HUES64 (cell line): ENCODE measurements around the gene FARP2.
A peak's percentile ranks its signal among the peaks of the same experiment; 100 is the strongest.
"Not testable (repeated sequence)": the region's sequence is repeated elsewhere in the genome, so short reads cannot be mapped to it uniquely, and the experiment has no call there.

Experiments
- H3K27ac ChIP-seq: 2 replicates; pipeline ENCODE4 v1.7.0; 2013; ENCODE audit warnings: low read depth, low read length, inconsistent platforms
- H3K27me3 ChIP-seq: 2 replicates; pipeline ENCODE4 v1.6.1; 2013; ENCODE audit warnings: mild to moderate bottlenecking, low read length; ENCODE audit not compliant: insufficient read depth
- H3K36me3 ChIP-seq: 2 replicates; pipeline ENCODE4 v1.6.1; 2013; ENCODE audit warnings: mild to moderate bottlenecking, low read length; ENCODE audit not compliant: insufficient read depth
- H3K4me1 ChIP-seq: 2 replicates; pipeline ENCODE4 v1.6.1; 2013; ENCODE audit warnings: mild to moderate bottlenecking, low read length, moderate library complexity; ENCODE audit not compliant: insufficient read depth
- H3K4me3 ChIP-seq: 2 replicates; pipeline ENCODE4 v1.5.1; 2013; ENCODE audit warnings: mild to moderate bottlenecking, low read length, moderate library complexity
- H3K9ac ChIP-seq: 2 replicates; pipeline ENCODE4 v1.6.1; 2013; ENCODE audit warnings: mild to moderate bottlenecking, low read depth, low read length
- H3K9me3 ChIP-seq: 2 replicates; pipeline ENCODE4 v1.6.1; 2013; ENCODE audit warnings: low read depth, low read length; ENCODE audit not compliant: insufficient read depth
- WGBS: fragments of 150-250, 120-280 bp; methylation state at CpG from one replicate; pipeline ENCODE4 v1.1.7; 2013; ENCODE audit warnings: missing lambda C conversion rate; 5-methylcytosine and 5-hydroxymethylcytosine counted together

Gene FARP2

GRCh38 chr2:241315093-241315878, 40.8 kb upstream of the FARP2 start, which contains the start of gene HDLBP:
Gene HDLBP, minus strand, starts transcription at chr2:241315672. Its CDS starts 48,803 bp downstream, at chr2:241266869.
- Histone ChIP-seq H3K36me3 (peaks cover 19% of the 10 kb centered on the region; the same call in 1 of the 2 replicates), H3K4me1 (peaks cover 33% of the 10 kb centered on the region), H3K9ac (peak within 1 kb of the TSS; percentile 100), H3K4me3 (peak within 1 kb of the TSS; percentile 95), H3K9me3 (no peaks in the 10 kb centered on the region), H3K27ac (peak within 1 kb of the TSS; percentile 99), H3K27me3 (no peaks in the 10 kb centered on the region)
- WGBS = under 1% methylated on average over 72 of the region's 73 CpGs

- H3K9ac ChIP-seq = peak within 1 kb of the TSS; percentile 100
- H3K27ac ChIP-seq = peak within 1 kb of the TSS; percentile 99
- peaks cover 19% of the 10 kb centered on the region; the same call in 1 of the 2 replicates for H3K36me3 ChIP-seq
- peaks cover 38% of the 10 kb centered on the region for H3K4me1 ChIP-seq
- WGBS = under 1% methylated on average over 75 of the region's 75 CpGs
- H3K9me3 ChIP-seq = no peaks in the 10 kb centered on the region
- H3K27me3 ChIP-seq = no peaks in the 10 kb centered on the region
- H3K4me3 ChIP-seq = peak within 1 kb of the TSS; percentile 95
Measured at GRCh38 chr2:241315879-241316631, 40.0 kb upstream of the FARP2 start, which contains the start of gene SEPTIN2. Gene SEPTIN2, plus strand, starts transcription at chr2:241315925. Its CDS starts 8,308 bp downstream, at chr2:241324233.

GRCh38 chr2:241316825-241317224, 39.3 kb upstream of the FARP2 start:
- Histone ChIP-seq H3K4me1 (peaks cover 44% of the 10 kb centered on the region), H3K36me3 (peaks cover 19% of the 10 kb centered on the region; the same call in 1 of the 2 replicates), H3K9me3 (no peaks in the 10 kb centered on the region), H3K27me3 (no peaks in the 10 kb centered on the region), H3K4me3 (peak overlapping the region; percentile 95), H3K27ac (peak overlapping the region; percentile 90), H3K9ac (peak overlapping the region; percentile 97)
- WGBS = 24% methylated on average over 4 of the region's 4 CpGs

- 70% methylated on average over 4 of the region's 4 CpGs for WGBS
Measured at GRCh38 chr2:241317391-241317790, 38.7 kb upstream of the FARP2 start.

GRCh38 chr2:241318830-241319229, 37.3 kb upstream of the FARP2 start:
- H3K9ac ChIP-seq, H3K27me3 ChIP-seq, H3K9me3 ChIP-seq, H3K27ac ChIP-seq: not testable (repeated sequence)
- peak overlapping the region; percentile 22 for H3K4me3 ChIP-seq
- H3K36me3 ChIP-seq = peaks cover 25% of the 10 kb centered on the region
- WGBS = 92% methylated on average over 6 of the region's 6 CpGs
- H3K4me1 ChIP-seq = peaks cover 43% of the 10 kb centered on the region

More at GRCh38 chr2:241317391-241317790, 38.7 kb upstream of the FARP2 start:
- Histone ChIP-seq H3K9ac (peak overlapping the region; percentile 97; the same call in 1 of the 2 replicates), H3K4me3 (peak overlapping the region; percentile 95), H3K27ac (no peak overlapping the region), H3K4me1 (peaks cover 46% of the 10 kb centered on the region), H3K36me3 (peaks cover 19% of the 10 kb centered on the region; the same call in 1 of the 2 replicates), H3K9me3 (no peaks in the 10 kb centered on the region), H3K27me3 (no peaks in the 10 kb centered on the region)

- Histone ChIP-seq H3K27me3 (no peaks in the 10 kb centered on the region), H3K4me1 (peaks cover 40% of the 10 kb centered on the region), H3K36me3 (peaks cover 41% of the 10 kb centered on the region), H3K4me3 (no peak overlapping the region), H3K27ac (no peak overlapping the region), H3K9ac (no peak overlapping the region), H3K9me3 (no peaks in the 10 kb centered on the region)
- WGBS = 94% methylated on average over 8 of the region's 8 CpGs
Measured at GRCh38 chr2:241320394-241320793, 35.7 kb upstream of the FARP2 start.

DNA sequence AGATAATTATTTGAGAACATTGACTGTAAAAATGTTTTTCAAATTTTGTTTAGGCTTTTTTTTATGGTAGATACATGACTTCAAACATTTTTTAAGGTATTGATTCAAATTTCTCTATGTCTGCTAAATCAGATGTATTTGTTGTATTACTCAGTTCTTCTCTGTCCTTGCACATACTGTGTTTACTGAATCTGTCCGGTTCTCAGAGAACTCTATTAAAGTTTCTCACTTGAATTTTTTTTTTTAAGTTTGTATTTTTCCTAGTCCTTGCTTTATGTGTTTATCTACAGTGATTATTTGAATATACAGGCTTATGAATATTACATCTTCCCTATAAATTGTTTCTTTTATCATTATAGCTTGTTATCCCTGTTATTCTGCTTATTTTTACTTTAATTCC, 35.1 kb upstream of the FARP2 start:
- no peak overlapping the region for H3K4me3 ChIP-seq
- no peaks in the 10 kb centered on the region for H3K27me3 ChIP-seq
- H3K9me3 ChIP-seq = no peaks in the 10 kb centered on the region
- H3K4me1 ChIP-seq = peaks cover 42% of the 10 kb centered on the region
- no peak overlapping the region for H3K27ac ChIP-seq
- H3K36me3 ChIP-seq = peaks cover 47% of the 10 kb centered on the region
- no CpG with 5 or more reads among the region's 1 CpG for WGBS
- no peak overlapping the region for H3K9ac ChIP-seq

- H3K27ac ChIP-seq = no peak overlapping the region; the same call in 1 of the 2 replicates
- H3K4me3 ChIP-seq = no peak overlapping the region
- H3K4me1 ChIP-seq = peaks cover 42% of the 10 kb centered on the region
- H3K27me3 ChIP-seq = no peaks in the 10 kb centered on the region
- WGBS = 88% methylated on average over 1 of the region's 1 CpG
- H3K9me3 ChIP-seq = no peaks in the 10 kb centered on the region
- H3K9ac ChIP-seq = no peak overlapping the region
- peaks cover 55% of the 10 kb centered on the region for H3K36me3 ChIP-seq
Measured at GRCh38 chr2:241321886-241322285, 34.2 kb upstream of the FARP2 start.

DNA sequence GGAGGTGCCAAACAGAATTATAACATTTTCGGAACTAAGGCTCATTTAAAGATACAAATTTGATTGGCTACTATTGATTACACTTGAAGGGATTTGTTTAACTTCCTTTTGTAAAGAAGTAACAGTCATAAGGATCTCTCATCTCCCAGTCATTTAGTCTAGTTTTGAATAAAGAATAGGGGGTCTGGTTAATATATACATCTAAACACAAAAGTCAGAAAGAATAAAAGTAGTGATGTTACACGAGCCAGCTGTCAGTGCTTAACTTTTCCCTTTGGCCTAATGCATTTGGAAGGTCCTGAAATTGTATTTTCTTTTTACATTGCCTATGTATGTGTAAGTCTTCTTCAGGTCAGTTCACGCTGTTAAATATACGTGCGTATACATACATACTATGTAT, 32.3 kb upstream of the FARP2 start:
- WGBS = 94% methylated on average over 5 of the region's 5 CpGs
- H3K27ac ChIP-seq = no peak overlapping the region
- H3K27me3 ChIP-seq = no peaks in the 10 kb centered on the region
- H3K9me3 ChIP-seq = no peaks in the 10 kb centered on the region
- no peak overlapping the region for H3K9ac ChIP-seq
- peaks cover 56% of the 10 kb centered on the region for H3K36me3 ChIP-seq
- H3K4me1 ChIP-seq = peaks cover 26% of the 10 kb centered on the region
- H3K4me3 ChIP-seq = no peak overlapping the region

- Histone ChIP-seq H3K4me1 (peaks cover 25% of the 10 kb centered on the region), H3K4me3 (no peak overlapping the region), H3K27me3 (no peaks in the 10 kb centered on the region), H3K36me3 (peaks cover 58% of the 10 kb centered on the region), H3K27ac (no peak overlapping the region), H3K9ac (no peak overlapping the region), H3K9me3 (no peaks in the 10 kb centered on the region)
Measured at GRCh38 chr2:241324775-241325174, 31.3 kb upstream of the FARP2 start.

DNA sequence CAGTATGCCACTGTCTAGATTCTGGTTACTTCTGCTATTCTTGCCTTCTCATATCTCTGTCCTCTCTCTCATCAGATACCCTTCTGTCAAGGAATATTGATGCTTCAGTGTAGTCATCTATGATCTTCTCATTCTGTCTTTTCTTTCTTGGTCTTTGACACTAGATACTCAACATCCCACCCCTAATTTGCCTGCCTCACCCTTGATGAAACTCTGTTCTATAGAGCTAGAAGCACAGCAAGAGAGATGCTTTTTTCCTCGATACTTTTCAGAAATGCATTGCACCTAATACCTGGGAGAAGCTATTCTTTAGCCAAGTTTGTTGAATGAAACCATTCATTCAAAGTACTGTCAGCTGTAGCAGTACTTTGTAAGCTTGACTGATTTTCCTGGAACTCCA, 30.8 kb upstream of the FARP2 start:
- H3K27ac ChIP-seq = no peak overlapping the region
- WGBS = 100% methylated on average over 1 of the region's 1 CpG

More for the DNA sequence above, 30.8 kb upstream of the FARP2 start:
- no peaks in the 10 kb centered on the region for H3K9me3 ChIP-seq
- peaks cover 60% of the 10 kb centered on the region for H3K36me3 ChIP-seq
- H3K4me3 ChIP-seq = no peak overlapping the region
- no peaks in the 10 kb centered on the region for H3K27me3 ChIP-seq
- H3K4me1 ChIP-seq = peaks cover 20% of the 10 kb centered on the region
- H3K9ac ChIP-seq = no peak overlapping the region
